ENCODE measurements around the gene PDF.

- TF ChIP-seq CTCF (conservative IDR thresholded peaks at IDR 0.05 in 1 of 2, IDR thresholded peaks at IDR 0.05 in 1 of 2; ENCODE audit: low read depth in 1 of 2, low read length in 2 of 2), result no peak
- TF ChIP-seq EZH2 (IDR thresholded peaks at IDR 0.05; ENCODE audit: low read length, missing control alignments), result no peak
Measured at GRCh38 chr16:69313469-69313868, 16.9 kb downstream of the PDF start.

All from fibroblast of lung (primary cell).